A673 (cell line): ENCODE data around the gene UNKL. TPM values are rescaled to one million over a fixed set of nuclear protein-coding genes. Genes with fewer than 3 reads are reported as not detected.
A peak's percentile ranks its signal among the peaks of the same experiment; 100 is the strongest.

Source experiments
- BruUV-seq: library from RNA; stranded (reverse); fragments of 400-500 nt; replicated peaks from 2 replicates; lab custom pipeline; 2021; lab: Mats Ljungman, UMichigan
- CTCF ChIA-PET: fragments of 300-600 bp; sonication (Branson Sonifier 250); formaldehyde crosslinking; loops from one replicate; lab custom pipeline; 2022; ENCODE audit warnings: antibody characterized with exemption; lab: Charles Lee
- POLR2A ChIA-PET: fragments of 300-600 bp; sonication (Branson Sonifier 250); formaldehyde crosslinking; loops from one replicate; lab custom pipeline; 2022; ENCODE audit warnings: antibody characterized with exemption; ENCODE audit not compliant: low non-redundant PET; lab: Charles Lee
- DNase-seq: peaks from one replicate; pipeline ENCODE4 v3.0.0-alpha.2; 2015; ENCODE audit warnings: low spot score
- H3K27ac ChIP-seq: fragments of 200-600 bp; sonication (generic); 2 replicates; pipeline ENCODE4 v1.5.1; 2016; ENCODE audit warnings: mixed run types, low read depth, mild to moderate bottlenecking, mixed read lengths, antibody characterized with exemption, low read length; ENCODE audit not compliant: poor library complexity, severe bottlenecking
- H3K27me3 ChIP-seq: fragments of 200-600 bp; sonication (generic); replicated peaks from 2 replicates; pipeline ENCODE4 v1.6.1; 2017; ENCODE audit warnings: mixed run types, low read depth, mild to moderate bottlenecking, mixed read lengths, antibody characterized with exemption, low read length; ENCODE audit not compliant: insufficient read depth, poor library complexity
- H3K36me3 ChIP-seq: fragments of 200-600 bp; sonication (generic); 2 replicates; pipeline ENCODE4 v1.6.1; 2016; ENCODE audit warnings: mixed run types, mild to moderate bottlenecking, mixed read lengths, antibody characterized with exemption, low read length; ENCODE audit not compliant: insufficient read depth, poor library complexity, severe bottlenecking
- H3K4me1 ChIP-seq: fragments of 200-600 bp; sonication (generic); 2 replicates; pipeline ENCODE4 v1.6.1; 2017; ENCODE audit warnings: mixed run types, mild to moderate bottlenecking, mixed read lengths, antibody characterized with exemption, low read length; ENCODE audit not compliant: insufficient read depth, poor library complexity, severe bottlenecking
- H3K4me3 ChIP-seq: fragments of 200-600 bp; sonication (generic); 2 replicates; pipeline ENCODE4 v1.5.1; 2016; ENCODE audit warnings: low read depth, mixed run types, mild to moderate bottlenecking, mixed read lengths, low read length; ENCODE audit not compliant: poor library complexity, severe bottlenecking
- H3K9me3 ChIP-seq: fragments of 200-600 bp; sonication (generic); 2 replicates; pipeline ENCODE4 v1.6.1; 2016; ENCODE audit warnings: mixed run types, low read depth, mild to moderate bottlenecking, mixed read lengths, antibody characterized with exemption, low read length; ENCODE audit not compliant: poor library complexity, severe bottlenecking
- CTCF ChIP-seq: fragments of 300-800, 200-600 bp; sonication (generic); conservative IDR thresholded peaks from 2 replicates; pipeline ENCODE4 v1.5.1; 2017; ENCODE audit warnings: low read depth, mild to moderate bottlenecking, antibody characterized with exemption, low read length, moderate library complexity, mixed read lengths
- EZH2 ChIP-seq: fragments of 200-600 bp; sonication (generic); IDR thresholded peaks from 2 replicates; pipeline ENCODE4 v1.6.1; 2017; ENCODE audit warnings: borderline replicate concordance, low read depth, mild to moderate bottlenecking, mixed read lengths, antibody characterized with exemption, low read length; ENCODE audit not compliant: poor library complexity, severe bottlenecking
- intact Hi-C: fragments of 100-400 bp; cut with micrococcal nuclease; formaldehyde crosslinking; loops from one replicate; pipeline ENCODE4 v1.10.0; 2022; ENCODE audit not compliant: unreplicated experiment
- total RNA-seq: library from RNA; stranded (reverse); gene quantifications from 2 replicates; pipeline ENCODE4 v1.2.3, GENCODE V29; 2021

The UNKL gene
- total RNA-seq, 1 experiment from 2014 or later = 88.5 TPM

DNA sequence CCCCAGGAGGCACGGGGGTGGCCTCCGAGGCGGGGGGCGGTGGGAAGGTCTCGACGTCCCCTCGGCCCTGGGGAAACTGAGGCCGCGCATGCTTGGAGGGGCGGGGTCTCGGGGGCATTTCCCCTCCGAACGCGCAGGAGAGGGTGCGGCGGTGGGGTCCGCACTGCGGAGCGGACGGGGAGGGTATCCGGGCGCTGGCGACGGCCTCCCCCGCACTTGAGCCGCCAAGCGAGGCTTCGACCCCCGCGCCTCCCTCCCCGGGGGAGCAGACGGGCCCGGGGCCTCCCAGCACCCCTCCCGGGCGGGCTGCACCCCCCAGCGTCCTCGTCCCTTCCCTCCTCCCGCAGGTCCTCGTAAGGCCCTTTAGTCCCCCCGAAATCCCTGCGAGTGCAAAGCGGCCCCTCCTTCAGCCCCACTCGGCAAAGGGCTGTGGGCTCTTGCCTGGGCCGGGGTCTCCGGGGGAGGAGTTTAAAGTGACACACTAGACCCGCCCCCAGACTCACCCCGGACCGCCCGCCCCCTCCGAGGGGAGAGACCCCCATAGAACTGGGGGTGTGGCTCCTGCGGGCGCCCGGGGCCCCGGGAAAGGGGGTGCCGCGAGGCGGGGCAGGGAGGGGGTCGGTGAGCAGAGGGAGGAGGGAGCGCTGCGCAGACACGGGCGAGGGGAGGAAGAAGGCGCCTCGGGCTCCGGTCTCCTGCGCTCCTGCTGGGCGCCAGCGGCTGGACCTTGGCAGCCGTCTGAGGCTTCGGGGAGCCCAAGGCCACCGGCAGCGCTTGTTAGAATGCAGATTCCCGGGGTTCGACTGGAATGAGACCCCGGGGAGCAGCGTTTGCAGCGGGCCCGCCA lies 80.4 kb downstream of the UNKL start:
- Histone ChIP-seq H3K27me3 (peaks cover 56% of the 10 kb centered on the region), H3K27ac (no peak overlapping the region), H3K4me3 (peak overlapping the region; percentile 41), H3K4me1 (peaks cover 15% of the 10 kb centered on the region), H3K36me3 (no peaks in the 10 kb centered on the region), H3K9me3 (no peaks in the 10 kb centered on the region)
- CTCF ChIA-PET = no interaction called here
- TF ChIP-seq EZH2 (no peak), CTCF (no peak)
- intact Hi-C loops = no loop called here
- no TSS peak for BruUV-seq
- no peak for DNase-seq
- POLR2A ChIA-PET = no interaction called here

DNA sequence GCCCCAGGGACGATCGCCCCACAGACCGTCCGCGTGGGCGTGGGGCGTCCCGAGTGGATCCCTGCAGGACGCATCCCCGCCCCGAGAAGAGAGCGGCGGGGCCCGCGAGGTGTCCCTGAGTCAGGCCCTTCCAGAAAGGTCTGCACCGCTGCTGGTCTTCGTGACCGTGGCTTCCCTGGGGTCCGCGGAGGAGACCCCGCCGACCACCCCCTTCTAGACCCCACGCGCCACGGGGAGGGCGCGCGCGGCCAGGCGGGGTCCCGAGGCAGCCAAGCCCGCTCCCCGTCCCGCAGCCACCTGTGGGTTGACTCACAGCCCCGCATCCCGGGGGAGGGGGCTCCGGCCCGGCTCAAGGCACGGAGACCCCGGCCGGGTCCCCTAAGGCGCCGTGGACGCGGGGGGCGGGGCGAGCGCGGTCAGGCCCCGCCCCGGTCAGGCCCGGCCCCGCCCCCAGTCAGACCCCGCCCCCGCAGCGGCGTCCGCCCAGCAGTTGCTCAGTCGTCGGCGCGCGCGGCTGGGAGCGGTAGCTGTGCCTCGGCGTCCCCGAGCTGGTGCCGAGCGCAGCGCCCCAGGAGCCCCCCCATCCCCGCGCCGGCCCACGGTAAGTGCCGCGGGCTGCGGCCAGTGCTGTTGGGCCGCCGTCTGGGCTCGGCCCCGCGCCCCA lies 81.2 kb downstream of the UNKL start, which contains the start of gene BAIAP3:
Gene BAIAP3 (plus strand): TSS at position 497 of the 664 bp plus-strand sequence. CDS start 4,905 bp downstream, outside the sequence.
- no TSS peak for BruUV-seq
- peak within 1 kb of the TSS; percentile 41 for H3K4me3 ChIP-seq

DNA sequence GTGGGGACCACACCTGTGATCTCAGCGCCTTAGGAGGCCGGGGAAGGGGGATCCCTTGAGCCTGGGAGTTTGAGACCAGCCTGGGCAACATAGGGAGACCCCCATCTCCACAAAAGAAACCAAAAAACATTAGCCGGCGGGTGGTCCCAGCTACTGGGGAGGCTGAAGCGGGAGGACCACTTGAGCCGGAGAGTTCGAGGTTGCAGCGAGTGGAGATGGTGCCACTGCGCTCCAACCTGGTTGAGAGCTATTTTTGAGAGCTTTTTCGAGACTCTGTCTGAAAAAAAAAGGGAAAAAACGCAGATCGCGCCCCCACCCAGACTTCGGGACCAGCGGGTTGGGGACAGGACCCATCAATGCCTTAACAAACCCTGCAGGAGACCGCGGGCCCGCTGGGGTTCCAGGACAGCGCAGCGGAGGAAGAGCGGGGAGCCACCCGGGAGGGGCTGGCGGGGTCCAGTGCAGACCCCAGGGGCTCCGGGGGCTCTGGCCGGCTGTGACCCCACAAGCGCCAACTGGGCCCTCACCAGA lies 81.8 kb downstream of the UNKL start:
- H3K4me1 ChIP-seq = peaks cover 15% of the 10 kb centered on the region
- POLR2A ChIA-PET = no interaction called here

More for the DNA sequence above, 81.2 kb downstream of the UNKL start, which contains the start of gene BAIAP3:
- peak; percentile 56 for DNase-seq
- POLR2A ChIA-PET = no interaction called here
- CTCF ChIA-PET = no interaction called here
- no peaks in the 10 kb centered on the region for H3K9me3 ChIP-seq
- H3K4me1 ChIP-seq = peaks cover 15% of the 10 kb centered on the region
- no peaks in the 10 kb centered on the region for H3K36me3 ChIP-seq
- H3K27me3 ChIP-seq = peaks cover 56% of the 10 kb centered on the region
- TF ChIP-seq CTCF (no peak), EZH2 (no peak)
- intact Hi-C loops = no loop called here
- H3K27ac ChIP-seq = no peak within 1 kb of the TSS

More for the DNA sequence above, 81.8 kb downstream of the UNKL start:
- intact Hi-C loops = no loop called here
- no peak for TF ChIP-seq CTCF
- TF ChIP-seq EZH2 = peak; percentile 73
- no peaks in the 10 kb centered on the region for H3K36me3 ChIP-seq
- no TSS peak for BruUV-seq
- CTCF ChIA-PET = no interaction called here
- DNase-seq = no peak
- H3K27ac ChIP-seq = no peak overlapping the region
- H3K4me3 ChIP-seq = no peak overlapping the region
- peaks cover 56% of the 10 kb centered on the region for H3K27me3 ChIP-seq
- no peaks in the 10 kb centered on the region for H3K9me3 ChIP-seq
